DOHH2 (cell line): ENCODE data around the gene ANKS1B.

Experiments used
- H3F3A ChIP-seq: fragments of 200-600 bp; sonication (generic), shearing (Covaris generic); 2 replicates; pipeline ENCODE4 v1.6.0; 2016; ENCODE audit warnings: antibody characterized with exemption, mild to moderate bottlenecking; ENCODE audit not compliant: control insufficient read depth, insufficient read depth
- H3K27ac ChIP-seq: fragments of 200-600 bp; sonication (generic); 2 replicates; pipeline ENCODE4 v1.5.1; 2014; ENCODE audit warnings: low read depth, mild to moderate bottlenecking, low read length, moderate library complexity
- H3K27me3 ChIP-seq: fragments of 200-600 bp; sonication (generic); 2 replicates; pipeline ENCODE4 v1.6.1; 2014; ENCODE audit warnings: mild to moderate bottlenecking, low read length, mixed read lengths; ENCODE audit not compliant: control insufficient read depth
- H3K36me3 ChIP-seq: fragments of 200-600 bp; sonication (generic); 2 replicates; pipeline ENCODE4 v1.6.1; 2014; ENCODE audit warnings: mild to moderate bottlenecking, low read length, moderate library complexity, mixed read lengths; ENCODE audit not compliant: control insufficient read depth
- H3K4me1 ChIP-seq: fragments of 200-600 bp; sonication (generic); 2 replicates; pipeline ENCODE4 v1.6.1; 2014; ENCODE audit warnings: mild to moderate bottlenecking, low read length, mixed read lengths; ENCODE audit not compliant: control insufficient read depth
- H3K4me2 ChIP-seq: fragments of 200-600 bp; sonication (generic); 2 replicates; pipeline ENCODE4 v1.6.0; 2014; ENCODE audit warnings: mild to moderate bottlenecking, low read length, moderate library complexity
- H3K4me3 ChIP-seq: fragments of 200-600 bp; sonication (generic); 2 replicates; pipeline ENCODE4 v1.5.1; 2014; ENCODE audit warnings: mild to moderate bottlenecking, low read length, mixed read lengths
- H3K79me2 ChIP-seq: fragments of 200-600 bp; sonication (generic); 2 replicates; pipeline ENCODE4 v1.6.1; 2014; ENCODE audit warnings: mild to moderate bottlenecking, low read length, mixed read lengths; ENCODE audit not compliant: control insufficient read depth
- H3K9me2 ChIP-seq: fragments of 200-600 bp; sonication (generic); replicated peaks from 2 replicates; pipeline ENCODE4 v1.6.1; 2014; ENCODE audit warnings: mild to moderate bottlenecking, low read length, mixed read lengths; ENCODE audit not compliant: control insufficient read depth
- H3K9me3 ChIP-seq: fragments of 200-600 bp; sonication (generic); 2 replicates; pipeline ENCODE4 v1.6.1; 2014; ENCODE audit warnings: antibody characterized with exemption, low read length, mixed read lengths; ENCODE audit not compliant: control insufficient read depth, insufficient read depth
- H4K20me1 ChIP-seq: fragments of 200-600 bp; sonication (generic); 2 replicates; pipeline ENCODE4 v1.6.0; 2014; ENCODE audit warnings: low read depth, mild to moderate bottlenecking, antibody characterized with exemption, low read length, moderate library complexity; ENCODE audit not compliant: control insufficient read depth, insufficient read depth
- EZH2phosphoT487 ChIP-seq: fragments of 200-600 bp; sonication (generic); IDR thresholded peaks from 2 replicates; pipeline ENCODE4 v1.6.1; 2017; ENCODE audit warnings: borderline replicate concordance, mild to moderate bottlenecking, antibody characterized with exemption, low read length, moderate library complexity, mixed read lengths
- TF ChIP-seq, protein P1 (sequence below): fragments of 200-600 bp; sonication (generic); IDR thresholded peaks from one replicate; pipeline ENCODE4 v1.5.1; 2014; ENCODE audit warnings: antibody characterized with exemption, mild to moderate bottlenecking, low read depth, low read length; ENCODE audit not compliant: poor library complexity, severe bottlenecking

The ANKS1B gene

DNA sequence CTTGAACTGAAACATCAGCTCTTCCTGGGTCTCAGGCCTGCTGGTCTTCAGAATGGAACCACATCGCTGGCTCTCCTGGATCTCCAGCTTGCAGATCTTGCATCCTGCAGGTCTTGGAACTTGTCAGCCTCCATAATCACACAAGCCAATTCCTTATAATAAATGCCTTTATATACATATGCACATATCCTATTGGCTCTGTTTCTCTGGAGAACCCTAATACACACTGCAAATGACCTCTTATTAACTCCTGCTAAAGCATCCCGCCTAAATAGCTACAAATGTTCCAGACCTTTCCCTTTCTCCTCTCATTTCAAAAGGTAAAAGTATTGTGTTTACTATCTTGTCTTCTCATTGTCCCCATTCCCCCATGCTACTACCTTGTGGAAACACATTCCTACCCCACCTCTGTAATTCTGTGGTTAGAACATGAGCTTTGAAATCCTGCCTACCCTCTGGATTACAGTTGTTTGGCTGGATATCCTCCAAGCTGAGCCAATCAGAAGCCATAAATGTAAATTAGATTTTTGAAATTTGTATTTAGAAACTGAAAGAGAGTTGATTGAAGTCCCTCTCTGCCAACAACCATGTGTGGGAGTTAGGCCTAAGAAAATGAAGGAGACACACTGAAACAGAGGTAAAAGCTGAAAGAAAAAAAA lies 58.1 kb downstream of the ANKS1B start:
- Histone ChIP-seq H3K4me3 (no peak overlapping the region), H3K27me3 (no peaks in the 10 kb centered on the region), H3K4me2 (no peak overlapping the region), H3K79me2 (no peaks in the 10 kb centered on the region), H3K9me2 (no peaks in the 10 kb centered on the region), H4K20me1 (no peaks in the 10 kb centered on the region), H3F3A (no peaks in the 10 kb centered on the region), H3K4me1 (no peaks in the 10 kb centered on the region), H3K36me3 (no peaks in the 10 kb centered on the region), H3K27ac (no peak overlapping the region), H3K9me3 (no peaks in the 10 kb centered on the region)
- TF ChIP-seq EZH2phosphoT487: no peak
- TF ChIP-seq, protein P1, sequence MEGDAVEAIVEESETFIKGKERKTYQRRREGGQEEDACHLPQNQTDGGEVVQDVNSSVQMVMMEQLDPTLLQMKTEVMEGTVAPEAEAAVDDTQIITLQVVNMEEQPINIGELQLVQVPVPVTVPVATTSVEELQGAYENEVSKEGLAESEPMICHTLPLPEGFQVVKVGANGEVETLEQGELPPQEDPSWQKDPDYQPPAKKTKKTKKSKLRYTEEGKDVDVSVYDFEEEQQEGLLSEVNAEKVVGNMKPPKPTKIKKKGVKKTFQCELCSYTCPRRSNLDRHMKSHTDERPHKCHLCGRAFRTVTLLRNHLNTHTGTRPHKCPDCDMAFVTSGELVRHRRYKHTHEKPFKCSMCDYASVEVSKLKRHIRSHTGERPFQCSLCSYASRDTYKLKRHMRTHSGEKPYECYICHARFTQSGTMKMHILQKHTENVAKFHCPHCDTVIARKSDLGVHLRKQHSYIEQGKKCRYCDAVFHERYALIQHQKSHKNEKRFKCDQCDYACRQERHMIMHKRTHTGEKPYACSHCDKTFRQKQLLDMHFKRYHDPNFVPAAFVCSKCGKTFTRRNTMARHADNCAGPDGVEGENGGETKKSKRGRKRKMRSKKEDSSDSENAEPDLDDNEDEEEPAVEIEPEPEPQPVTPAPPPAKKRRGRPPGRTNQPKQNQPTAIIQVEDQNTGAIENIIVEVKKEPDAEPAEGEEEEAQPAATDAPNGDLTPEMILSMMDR: no peak

- no peaks in the 10 kb centered on the region for H3K27me3 ChIP-seq
- no peak overlapping the region for H3K27ac ChIP-seq
These were observed 64.3 kb downstream of the ANKS1B start for GRCh38 chr12:99920353-99920960.

GRCh38 chr12:99917711-99918402 lies 66.9 kb downstream of the ANKS1B start:
- no peaks in the 10 kb centered on the region for H3K9me2 ChIP-seq
- no peak overlapping the region for H3K27ac ChIP-seq
- no peaks in the 10 kb centered on the region for H4K20me1 ChIP-seq
- H3K4me3 ChIP-seq: no peak overlapping the region
- no peaks in the 10 kb centered on the region for H3K9me3 ChIP-seq
- H3K27me3 ChIP-seq: no peaks in the 10 kb centered on the region
- H3K4me1 ChIP-seq: no peaks in the 10 kb centered on the region
- TF ChIP-seq, protein P1: no peak
- H3K4me2 ChIP-seq: no peak overlapping the region
- no peaks in the 10 kb centered on the region for H3K79me2 ChIP-seq
- H3F3A ChIP-seq: no peaks in the 10 kb centered on the region
- H3K36me3 ChIP-seq: no peaks in the 10 kb centered on the region

More at GRCh38 chr12:99920353-99920960, 64.3 kb downstream of the ANKS1B start:
- no peaks in the 10 kb centered on the region for H3K79me2 ChIP-seq
- no peaks in the 10 kb centered on the region for H3K36me3 ChIP-seq
- H3K4me1 ChIP-seq: no peaks in the 10 kb centered on the region
- no peak overlapping the region for H3K4me3 ChIP-seq
- H3K9me2 ChIP-seq: no peaks in the 10 kb centered on the region
- H3K4me2 ChIP-seq: no peak overlapping the region
- H4K20me1 ChIP-seq: no peaks in the 10 kb centered on the region
- no peak for TF ChIP-seq EZH2phosphoT487
- TF ChIP-seq, protein P1: no peak
- H3F3A ChIP-seq: no peaks in the 10 kb centered on the region
- no peaks in the 10 kb centered on the region for H3K9me3 ChIP-seq
